Forelimb muscle (tissue), 1 donor: ENCODE results near the gene PLEKHN1. TPM values are rescaled to one million over a fixed set of nuclear protein-coding genes. Genes with fewer than 3 reads are reported as not detected.

ENCODE experiments used
- DNase-seq: peaks from one replicate; pipeline ENCODE4 v3.0.0-alpha.2; 2013; ENCODE audit warnings: low read depth
- polyA plus RNA-seq: library from polyadenylated mRNA; unstranded; fragments of 120-200 nt; gene quantifications from one replicate; pipeline ENCODE4 v1.2.1, GENCODE V29; 2013; ENCODE audit not compliant: insufficient read length

Gene PLEKHN1
- polyA plus RNA-seq, 1 donor = 0.08 TPM

- no peak for DNase-seq
Measured at GRCh38 chr1:929712-930632, 36.3 kb upstream of the PLEKHN1 start.

- DNase-seq = no peak
Measured at GRCh38 chr1:930633-931138, 35.6 kb upstream of the PLEKHN1 start.

GRCh38 chr1:931380-932172 lies 34.7 kb upstream of the PLEKHN1 start:
- no peak for DNase-seq

- DNase-seq = no peak
Measured at GRCh38 chr1:932173-932510, 34.1 kb upstream of the PLEKHN1 start.

- no peak for DNase-seq
Measured at GRCh38 chr1:932776-933602, 33.3 kb upstream of the PLEKHN1 start.

GRCh38 chr1:933603-933940 lies 32.7 kb upstream of the PLEKHN1 start:
- DNase-seq = no peak

GRCh38 chr1:934991-935750 lies 31.1 kb upstream of the PLEKHN1 start:
- no peak for DNase-seq

- no peak for DNase-seq
Measured at GRCh38 chr1:935751-936231, 30.5 kb upstream of the PLEKHN1 start.

- DNase-seq = no peak
Measured at GRCh38 chr1:936348-937264, 29.7 kb upstream of the PLEKHN1 start.

GRCh38 chr1:937521-937920 lies 28.8 kb upstream of the PLEKHN1 start:
- DNase-seq = no peak

- DNase-seq = no peak
Measured at GRCh38 chr1:938088-938683, 28.1 kb upstream of the PLEKHN1 start.

- no peak for DNase-seq
Measured at GRCh38 chr1:938711-939489, 27.4 kb upstream of the PLEKHN1 start.

GRCh38 chr1:939511-940106 lies 26.7 kb upstream of the PLEKHN1 start:
- no peak for DNase-seq

- no peak for DNase-seq
Measured at GRCh38 chr1:940107-941014, 25.9 kb upstream of the PLEKHN1 start.

GRCh38 chr1:941015-941587 lies 25.2 kb upstream of the PLEKHN1 start:
- no peak for DNase-seq

- peak; percentile 34 for DNase-seq
Measured at GRCh38 chr1:941588-942383, 24.5 kb upstream of the PLEKHN1 start.
